ENCODE data around the gene LIN7A.

DNA sequence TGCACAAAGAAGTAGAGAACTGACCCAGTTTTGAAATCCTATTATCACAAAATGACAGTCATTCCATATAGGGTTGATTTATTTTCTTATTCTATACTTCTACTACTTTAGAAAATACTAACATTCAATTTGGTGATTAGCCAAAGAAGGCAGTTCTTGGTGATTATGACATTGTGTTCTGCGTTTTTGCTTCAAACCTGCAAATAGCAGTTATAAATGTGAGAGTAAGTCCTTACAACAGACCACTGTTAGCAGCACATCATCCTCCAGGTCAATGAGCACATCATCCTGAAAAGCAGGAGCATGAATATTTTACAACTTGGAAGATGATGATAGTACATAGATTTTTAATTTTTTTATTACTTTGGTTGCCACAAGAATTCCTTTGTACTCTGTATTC lies 53.1 kb downstream of the LIN7A start:
- TF ChIP-seq, protein P1, sequence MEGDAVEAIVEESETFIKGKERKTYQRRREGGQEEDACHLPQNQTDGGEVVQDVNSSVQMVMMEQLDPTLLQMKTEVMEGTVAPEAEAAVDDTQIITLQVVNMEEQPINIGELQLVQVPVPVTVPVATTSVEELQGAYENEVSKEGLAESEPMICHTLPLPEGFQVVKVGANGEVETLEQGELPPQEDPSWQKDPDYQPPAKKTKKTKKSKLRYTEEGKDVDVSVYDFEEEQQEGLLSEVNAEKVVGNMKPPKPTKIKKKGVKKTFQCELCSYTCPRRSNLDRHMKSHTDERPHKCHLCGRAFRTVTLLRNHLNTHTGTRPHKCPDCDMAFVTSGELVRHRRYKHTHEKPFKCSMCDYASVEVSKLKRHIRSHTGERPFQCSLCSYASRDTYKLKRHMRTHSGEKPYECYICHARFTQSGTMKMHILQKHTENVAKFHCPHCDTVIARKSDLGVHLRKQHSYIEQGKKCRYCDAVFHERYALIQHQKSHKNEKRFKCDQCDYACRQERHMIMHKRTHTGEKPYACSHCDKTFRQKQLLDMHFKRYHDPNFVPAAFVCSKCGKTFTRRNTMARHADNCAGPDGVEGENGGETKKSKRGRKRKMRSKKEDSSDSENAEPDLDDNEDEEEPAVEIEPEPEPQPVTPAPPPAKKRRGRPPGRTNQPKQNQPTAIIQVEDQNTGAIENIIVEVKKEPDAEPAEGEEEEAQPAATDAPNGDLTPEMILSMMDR (IDR thresholded peaks at IDR 0.05), result no peak
- TF ChIP-seq POLR2A (IDR thresholded peaks at IDR 0.05), result no peak

Data from adrenal gland (tissue), 5 donors.